GM12892 (cell line): ENCODE data around the gene CHIT1.

Source experiments
- POLR2A ChIP-seq: IDR thresholded peaks from 2 replicates; pipeline ENCODE4 v1.6.1; 2011; ENCODE audit warnings: low read depth, low read length, control low read depth
- POLR2AphosphoS5 ChIP-seq: IDR thresholded peaks from 2 replicates; pipeline ENCODE4 v1.6.1; 2011; ENCODE audit warnings: low read depth, low read length, control low read depth
- TAF1 ChIP-seq: IDR thresholded peaks from 2 replicates; pipeline ENCODE4 v1.6.1; 2011; ENCODE audit warnings: low read depth, mild to moderate bottlenecking, control low read depth, low read length, borderline replicate concordance

DNA sequence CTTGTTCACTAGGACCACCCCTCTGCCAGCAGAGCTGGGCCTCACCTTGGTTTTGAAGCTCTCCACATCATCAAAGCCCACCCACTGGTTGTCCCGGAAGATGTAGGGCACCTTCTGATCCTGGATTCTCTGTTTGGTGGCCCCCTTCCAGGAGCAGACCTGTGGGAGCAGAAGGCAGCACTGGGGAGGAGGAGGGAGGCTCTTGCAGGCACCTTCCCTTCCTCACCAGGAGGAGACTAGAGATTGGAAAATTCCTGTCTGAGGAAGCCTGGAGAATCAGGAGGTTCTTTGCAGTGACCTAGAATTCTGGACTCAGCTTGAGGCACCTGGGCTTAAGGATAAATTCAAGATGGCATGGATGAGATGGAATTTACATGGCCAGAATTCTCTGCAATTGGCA lies 10.3 kb downstream of the CHIT1 start:
- TF ChIP-seq POLR2A (no peak), TAF1 (no peak), POLR2AphosphoS5 (no peak)
